Mammary epithelial cell (primary cell): ENCODE results near the gene HAND2.

Experiments used
- EZH2 ChIP-seq: IDR thresholded peaks from 2 replicates; pipeline ENCODE4 v1.6.1; 2012; ENCODE audit warnings: low read length, inconsistent platforms, borderline replicate concordance
- TF ChIP-seq, protein P1 (sequence below), 2 donors: IDR thresholded peaks in 1 of 2; conservative IDR thresholded peaks in 1 of 2; 2 replicates each; pipeline ENCODE4 v1.5.1; 2011 to 2012; ENCODE audit warnings: inconsistent platforms in 2 of 2, low read length in 2 of 2, mild to moderate bottlenecking in 2 of 2, control low read depth in 1 of 2, low read depth in 1 of 2; ENCODE audit not compliant: insufficient read depth in 1 of 2; ENCODE audit errors: extremely low read depth in 1 of 2

DNA sequence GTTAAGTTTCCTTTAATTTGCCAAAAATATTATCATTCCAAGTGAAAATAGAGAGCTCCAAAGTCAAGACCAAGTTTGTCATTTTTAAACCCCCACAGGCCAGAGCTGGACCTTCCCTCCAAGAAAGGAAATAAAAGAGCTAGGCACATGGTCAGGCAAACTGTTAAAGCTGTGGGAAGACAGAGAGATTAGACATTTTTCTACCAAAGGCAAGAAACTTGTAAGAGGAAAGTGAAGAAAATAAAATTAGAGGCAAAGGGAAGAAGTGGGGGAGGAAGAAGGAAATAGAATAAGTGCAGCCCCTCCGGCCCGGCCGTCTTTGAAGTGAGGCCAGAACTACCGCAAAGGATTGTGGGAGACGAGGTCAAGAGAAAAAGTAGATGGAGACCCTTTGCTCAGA, 47.9 kb upstream of the HAND2 start:
- TF ChIP-seq, protein P1, sequence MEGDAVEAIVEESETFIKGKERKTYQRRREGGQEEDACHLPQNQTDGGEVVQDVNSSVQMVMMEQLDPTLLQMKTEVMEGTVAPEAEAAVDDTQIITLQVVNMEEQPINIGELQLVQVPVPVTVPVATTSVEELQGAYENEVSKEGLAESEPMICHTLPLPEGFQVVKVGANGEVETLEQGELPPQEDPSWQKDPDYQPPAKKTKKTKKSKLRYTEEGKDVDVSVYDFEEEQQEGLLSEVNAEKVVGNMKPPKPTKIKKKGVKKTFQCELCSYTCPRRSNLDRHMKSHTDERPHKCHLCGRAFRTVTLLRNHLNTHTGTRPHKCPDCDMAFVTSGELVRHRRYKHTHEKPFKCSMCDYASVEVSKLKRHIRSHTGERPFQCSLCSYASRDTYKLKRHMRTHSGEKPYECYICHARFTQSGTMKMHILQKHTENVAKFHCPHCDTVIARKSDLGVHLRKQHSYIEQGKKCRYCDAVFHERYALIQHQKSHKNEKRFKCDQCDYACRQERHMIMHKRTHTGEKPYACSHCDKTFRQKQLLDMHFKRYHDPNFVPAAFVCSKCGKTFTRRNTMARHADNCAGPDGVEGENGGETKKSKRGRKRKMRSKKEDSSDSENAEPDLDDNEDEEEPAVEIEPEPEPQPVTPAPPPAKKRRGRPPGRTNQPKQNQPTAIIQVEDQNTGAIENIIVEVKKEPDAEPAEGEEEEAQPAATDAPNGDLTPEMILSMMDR (conservative IDR thresholded peaks at IDR 0.05 in 1 of 2, IDR thresholded peaks at IDR 0.05 in 1 of 2; ENCODE audit: extremely low read depth in 1 of 2, insufficient read depth in 1 of 2, low read depth in 1 of 2, low read length in 2 of 2): no peak
- no peak for TF ChIP-seq EZH2
